NCI-H748 (cell line): ENCODE measurements around the gene THUMPD3.

Experiments used
- DNase-seq: peaks from one replicate; lab custom pipeline; 2025; ENCODE audit not compliant: unreplicated experiment; lab: John Stamatoyannopoulos, UW

Gene THUMPD3

GRCh38 chr3:9396632-9397331, 33.9 kb downstream of the THUMPD3 start:
- peak; percentile 99 for DNase-seq

GRCh38 chr3:9397332-9397905, 34.6 kb downstream of the THUMPD3 start, which contains the start of gene SETD5:
Gene SETD5, plus strand, starts transcription at chr3:9397615. Its CDS starts 31,324 bp downstream, at chr3:9428939.
- DNase-seq: peak; percentile 94

- DNase-seq: peak; percentile 51
These were observed 35.2 kb downstream of the THUMPD3 start for GRCh38 chr3:9397906-9398699.

- peak; percentile 33 for DNase-seq
These were observed 36.0 kb downstream of the THUMPD3 start for GRCh38 chr3:9398700-9399336.

GRCh38 chr3:9399337-9399703, 36.5 kb downstream of the THUMPD3 start:
- DNase-seq: no peak

- DNase-seq: peak; percentile 85
These were observed 36.9 kb downstream of the THUMPD3 start for GRCh38 chr3:9399746-9400145.

GRCh38 chr3:9400616-9401015, 37.8 kb downstream of the THUMPD3 start:
- DNase-seq: no peak

GRCh38 chr3:9401986-9402385, 39.1 kb downstream of the THUMPD3 start:
- no peak for DNase-seq

- DNase-seq: peak; percentile 76
These were observed 39.8 kb downstream of the THUMPD3 start for GRCh38 chr3:9402410-9403228.

- DNase-seq: no peak
These were observed 40.6 kb downstream of the THUMPD3 start for GRCh38 chr3:9403463-9403862.

GRCh38 chr3:9404680-9405079, 41.8 kb downstream of the THUMPD3 start:
- DNase-seq: peak; percentile 57

- no peak for DNase-seq
These were observed 42.9 kb downstream of the THUMPD3 start for GRCh38 chr3:9405756-9406155.

GRCh38 chr3:9406856-9407626, 44.2 kb downstream of the THUMPD3 start:
- no peak for DNase-seq

- DNase-seq: no peak
These were observed 45.2 kb downstream of the THUMPD3 start for GRCh38 chr3:9408061-9408460.

GRCh38 chr3:9408546-9408945, 45.7 kb downstream of the THUMPD3 start:
- no peak for DNase-seq

GRCh38 chr3:9409981-9410854, 47.4 kb downstream of the THUMPD3 start:
- no peak for DNase-seq

GRCh38 chr3:9411302-9411701, 48.4 kb downstream of the THUMPD3 start:
- DNase-seq: no peak

- DNase-seq: no peak
These were observed 49.4 kb downstream of the THUMPD3 start for GRCh38 chr3:9412293-9412692.

- no peak for DNase-seq
These were observed 52.0 kb downstream of the THUMPD3 start for GRCh38 chr3:9414826-9415225.
